Brain microvascular endothelial cell (primary cell): ENCODE measurements around the gene DAGLA.

Experiments used
- DNase-seq: peaks from one replicate; pipeline ENCODE4 v3.0.0-alpha.2; 2020
- H3K27ac ChIP-seq: fragments of 250-450 bp; sonication (Bioruptor Pico); 2 replicates; pipeline ENCODE4 v1.5.1; 2020; ENCODE audit warnings: mild to moderate bottlenecking, moderate library complexity
- H3K27me3 ChIP-seq: fragments of 250-450 bp; sonication (Bioruptor Pico); replicated peaks from 2 replicates; pipeline ENCODE4 v1.5.1; 2020; ENCODE audit warnings: mild to moderate bottlenecking
- H3K36me3 ChIP-seq: fragments of 250-450 bp; sonication (Bioruptor Pico); replicated peaks from 2 replicates; pipeline ENCODE4 v1.5.1; 2020; ENCODE audit warnings: mild to moderate bottlenecking
- H3K4me3 ChIP-seq: 2 replicates; pipeline ENCODE4 v1.5.1; 2011; ENCODE audit warnings: low read depth, mild to moderate bottlenecking, control low read depth, low read length, moderate library complexity
- in situ Hi-C: cut with HindIII; loops from 2 replicates; pipeline ENCODE4 v1.10.0; 2017; ENCODE audit warnings: low sequenced_read_pairs, low pct_ligation_motif_present
- TF ChIP-seq, protein P1 (sequence below): IDR thresholded peaks from 2 replicates; pipeline ENCODE4 v1.5.1; 2011; ENCODE audit warnings: low read depth, mild to moderate bottlenecking, moderate library complexity, low read length, control low read depth, inconsistent platforms; ENCODE audit errors: missing control alignments

DAGLA gene

GRCh38 chr11:61745781-61746441, 65.7 kb downstream of the DAGLA start:
- Histone ChIP-seq H3K27ac (no peak overlapping the region), H3K27me3 (no peaks in the 10 kb centered on the region), H3K4me3 (no peak overlapping the region), H3K36me3 (peaks cover 5% of the 10 kb centered on the region)
- no peak for DNase-seq
- TF ChIP-seq, protein P1, sequence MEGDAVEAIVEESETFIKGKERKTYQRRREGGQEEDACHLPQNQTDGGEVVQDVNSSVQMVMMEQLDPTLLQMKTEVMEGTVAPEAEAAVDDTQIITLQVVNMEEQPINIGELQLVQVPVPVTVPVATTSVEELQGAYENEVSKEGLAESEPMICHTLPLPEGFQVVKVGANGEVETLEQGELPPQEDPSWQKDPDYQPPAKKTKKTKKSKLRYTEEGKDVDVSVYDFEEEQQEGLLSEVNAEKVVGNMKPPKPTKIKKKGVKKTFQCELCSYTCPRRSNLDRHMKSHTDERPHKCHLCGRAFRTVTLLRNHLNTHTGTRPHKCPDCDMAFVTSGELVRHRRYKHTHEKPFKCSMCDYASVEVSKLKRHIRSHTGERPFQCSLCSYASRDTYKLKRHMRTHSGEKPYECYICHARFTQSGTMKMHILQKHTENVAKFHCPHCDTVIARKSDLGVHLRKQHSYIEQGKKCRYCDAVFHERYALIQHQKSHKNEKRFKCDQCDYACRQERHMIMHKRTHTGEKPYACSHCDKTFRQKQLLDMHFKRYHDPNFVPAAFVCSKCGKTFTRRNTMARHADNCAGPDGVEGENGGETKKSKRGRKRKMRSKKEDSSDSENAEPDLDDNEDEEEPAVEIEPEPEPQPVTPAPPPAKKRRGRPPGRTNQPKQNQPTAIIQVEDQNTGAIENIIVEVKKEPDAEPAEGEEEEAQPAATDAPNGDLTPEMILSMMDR, result no peak
- in situ Hi-C loops, result no loop called here

DNA sequence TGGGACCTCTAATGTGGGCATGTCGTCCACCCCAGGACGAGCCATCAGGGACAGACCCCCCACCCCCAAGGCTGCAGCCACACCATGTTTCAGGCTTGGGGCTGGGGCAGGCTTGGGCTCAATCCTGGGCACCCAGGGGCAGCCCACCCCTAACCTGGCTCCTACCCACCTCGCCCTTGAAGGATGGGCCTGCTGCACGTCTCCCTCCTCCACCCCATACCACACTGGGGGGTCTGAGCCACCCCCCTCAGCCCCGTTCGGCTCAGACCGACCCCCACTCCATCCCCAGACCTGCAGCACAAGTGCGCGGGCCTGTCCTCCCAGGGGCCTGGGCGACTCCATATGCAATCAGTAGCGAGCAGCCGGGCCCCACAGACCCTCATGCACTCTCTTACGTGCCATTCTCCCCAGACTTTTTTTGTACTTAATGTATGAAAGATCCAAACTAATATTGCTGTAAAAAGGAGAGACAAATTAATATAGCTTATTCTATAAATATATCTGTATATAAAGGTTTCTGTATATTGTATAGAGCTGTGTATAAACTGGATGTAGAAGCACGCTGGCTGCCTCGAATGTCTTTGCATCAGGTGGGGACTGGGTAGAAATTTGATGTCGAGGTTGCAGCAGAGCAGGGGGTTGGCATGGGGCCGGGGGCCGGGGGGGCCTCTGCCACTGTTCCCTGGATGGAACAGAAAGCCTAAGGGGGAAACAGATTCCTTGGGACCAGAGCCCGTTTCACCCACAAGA, 66.4 kb downstream of the DAGLA start:
- in situ Hi-C loops, result no loop called here
- H3K27ac ChIP-seq, result no peak overlapping the region

GRCh38 chr11:61747192-61747966, 67.2 kb downstream of the DAGLA start:
- in situ Hi-C loops, result no loop called here
- Histone ChIP-seq H3K27me3 (no peaks in the 10 kb centered on the region), H3K27ac (no peak overlapping the region), H3K4me3 (no peak overlapping the region), H3K36me3 (peaks cover 5% of the 10 kb centered on the region)
- DNase-seq, result peak; percentile 56
- TF ChIP-seq, protein P1, result peak; percentile 96

More for the DNA sequence above, 66.4 kb downstream of the DAGLA start:
- no peaks in the 10 kb centered on the region for H3K27me3 ChIP-seq
- TF ChIP-seq, protein P1, result no peak
- H3K4me3 ChIP-seq, result no peak overlapping the region
- DNase-seq, result no peak
- H3K36me3 ChIP-seq, result peaks cover 5% of the 10 kb centered on the region

DNA sequence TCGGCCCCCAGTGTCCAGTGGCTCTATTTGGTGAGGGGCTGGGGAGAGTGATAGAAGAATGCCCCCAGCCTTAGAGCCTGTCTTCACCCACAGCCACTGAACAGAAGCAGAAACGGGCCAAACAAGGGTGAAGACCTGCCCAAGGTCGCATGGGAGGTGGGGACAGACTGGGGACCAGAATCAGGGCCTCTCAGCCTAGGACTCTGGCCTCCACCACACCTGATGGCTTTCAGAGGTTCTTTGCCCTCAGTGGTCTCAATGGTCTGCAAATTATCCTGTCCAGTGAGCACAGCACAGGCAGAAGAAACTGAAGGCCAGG, 67.7 kb downstream of the DAGLA start:
- peaks cover 5% of the 10 kb centered on the region for H3K36me3 ChIP-seq
- no peak overlapping the region for H3K27ac ChIP-seq
- H3K27me3 ChIP-seq, result no peaks in the 10 kb centered on the region
- in situ Hi-C loops, result no loop called here
- TF ChIP-seq, protein P1, result no peak
- H3K4me3 ChIP-seq, result no peak overlapping the region
- no peak for DNase-seq

GRCh38 chr11:61749591-61750217, 69.5 kb downstream of the DAGLA start:
- in situ Hi-C loops, result no loop called here
- no peaks in the 10 kb centered on the region for H3K27me3 ChIP-seq
- H3K27ac ChIP-seq, result no peak overlapping the region
- TF ChIP-seq, protein P1, result no peak
- H3K4me3 ChIP-seq, result no peak overlapping the region
- no peaks in the 10 kb centered on the region for H3K36me3 ChIP-seq
- peak; percentile 23 for DNase-seq
